Central memory CD4-positive, alpha-beta T cell (primary cell): ENCODE results near the gene SH3RF3.
"Not testable (repeated sequence)": the region's sequence is repeated elsewhere in the genome, so short reads cannot be mapped to it uniquely, and the experiment has no call there.

ENCODE experiments used
- DNase-seq: peaks from one replicate; pipeline ENCODE4 v3.0.0; 2022
- total RNA-seq, 3 experiments: gene quantifications; one replicate each; lab custom pipeline; 2026; lab: John Stamatoyannopoulos, UW

Gene SH3RF3
- 0.22 to 1.4 (median 0.28) reads per million in 3 experiments for total RNA-seq

GRCh38 chr2:109128616-109129355 is at the start of gene SH3RF3:
TSS of gene SH3RF3 (plus strand) at chr2:109129205.
- DNase-seq = no peak

GRCh38 chr2:109079590-109079989 is 49.4 kb upstream of the SH3RF3 start:
- no peak for DNase-seq

- no peak for DNase-seq
Measured at GRCh38 chr2:109080109-109080508, 48.9 kb upstream of the SH3RF3 start.

- no peak for DNase-seq
Measured at GRCh38 chr2:109080757-109081156, 48.2 kb upstream of the SH3RF3 start.

GRCh38 chr2:109081374-109081773 is 47.6 kb upstream of the SH3RF3 start:
- DNase-seq = no peak

- DNase-seq = no peak
Measured at GRCh38 chr2:109083771-109084170, 45.2 kb upstream of the SH3RF3 start.

- no peak for DNase-seq
Measured at GRCh38 chr2:109084341-109084740, 44.7 kb upstream of the SH3RF3 start.

- no peak for DNase-seq
Measured at GRCh38 chr2:109085912-109086742, 42.9 kb upstream of the SH3RF3 start.

GRCh38 chr2:109086743-109087020 is 42.3 kb upstream of the SH3RF3 start:
- DNase-seq = no peak

- DNase-seq = no peak
Measured at GRCh38 chr2:109087055-109087663, 41.8 kb upstream of the SH3RF3 start.

GRCh38 chr2:109089602-109090300 is 39.3 kb upstream of the SH3RF3 start:
- DNase-seq = no peak

- DNase-seq = no peak
Measured at GRCh38 chr2:109091526-109091925, 37.5 kb upstream of the SH3RF3 start.

GRCh38 chr2:109094144-109094543 is 34.9 kb upstream of the SH3RF3 start:
- no peak for DNase-seq

- no peak for DNase-seq
Measured at GRCh38 chr2:109098251-109098920, 30.6 kb upstream of the SH3RF3 start.

- no peak for DNase-seq
Measured at GRCh38 chr2:109098921-109099273, 30.1 kb upstream of the SH3RF3 start.

- DNase-seq = no peak
Measured at GRCh38 chr2:109102588-109103233, 26.3 kb upstream of the SH3RF3 start.

- no peak for DNase-seq
Measured at GRCh38 chr2:109105113-109105512, 23.9 kb upstream of the SH3RF3 start.

- no peak for DNase-seq
Measured at GRCh38 chr2:109108740-109109139, 20.3 kb upstream of the SH3RF3 start.

- no peak for DNase-seq
Measured at GRCh38 chr2:109109342-109109741, 19.7 kb upstream of the SH3RF3 start.

GRCh38 chr2:109110170-109110569 is 18.8 kb upstream of the SH3RF3 start:
- no peak for DNase-seq

- not testable (repeated sequence) for DNase-seq
Measured at GRCh38 chr2:109117181-109117580, 11.8 kb upstream of the SH3RF3 start.

GRCh38 chr2:109117780-109118179 is 11.2 kb upstream of the SH3RF3 start:
- DNase-seq = no peak
